Fibroblast of skin of right biceps (primary cell): Measurements from ENCODE around the gene TMEM147.

Source experiments
- DNase-seq: peaks from one replicate; pipeline ENCODE4 v3.0.0-alpha.2; 2013

The TMEM147 gene, protein sequence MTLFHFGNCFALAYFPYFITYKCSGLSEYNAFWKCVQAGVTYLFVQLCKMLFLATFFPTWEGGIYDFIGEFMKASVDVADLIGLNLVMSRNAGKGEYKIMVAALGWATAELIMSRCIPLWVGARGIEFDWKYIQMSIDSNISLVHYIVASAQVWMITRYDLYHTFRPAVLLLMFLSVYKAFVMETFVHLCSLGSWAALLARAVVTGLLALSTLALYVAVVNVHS

DNA sequence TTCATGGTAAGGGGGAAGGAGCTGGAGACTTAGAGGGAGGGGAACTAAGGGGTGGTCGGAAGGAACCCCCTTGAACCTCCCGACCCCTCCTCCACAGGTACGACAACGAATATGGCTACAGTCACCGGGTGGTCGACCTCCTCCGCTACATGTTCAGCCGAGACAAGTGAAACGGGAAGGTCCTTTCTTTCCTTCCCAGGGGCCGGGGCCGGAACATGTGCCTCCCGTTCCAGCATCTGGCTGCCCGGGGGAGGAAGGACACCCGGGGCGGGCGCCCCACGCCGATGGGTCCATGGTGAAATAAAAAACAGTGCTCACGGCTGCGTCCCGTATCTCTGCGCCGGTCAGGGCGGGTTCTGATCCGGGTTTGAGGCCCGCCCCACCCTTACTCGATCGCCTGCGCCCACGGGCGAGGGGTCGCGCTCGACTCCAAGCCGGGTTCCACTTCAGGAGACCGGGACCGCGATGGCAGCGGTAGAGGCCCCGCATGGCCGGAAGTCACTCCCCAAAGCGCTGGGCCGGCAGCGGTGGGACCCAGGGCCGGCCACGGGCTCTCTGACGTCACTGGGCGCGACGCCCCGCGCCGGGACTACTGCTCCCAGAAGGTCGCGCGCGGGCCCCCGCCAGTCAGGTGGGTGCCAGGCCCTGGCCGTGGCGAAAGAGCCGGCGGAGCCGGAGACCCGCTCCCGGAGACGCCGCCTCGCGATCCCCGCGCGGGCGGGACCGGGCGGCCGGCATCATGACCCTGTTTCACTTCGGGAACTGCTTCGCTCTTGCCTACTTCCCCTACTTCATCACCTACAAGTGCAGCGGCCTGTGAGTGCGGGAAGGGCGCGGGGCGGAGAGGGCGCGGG, at the start of gene TMEM147:
TSS of gene TMEM147 (plus strand) at position 626 of the 854 bp plus-strand sequence. CDS start at position 740, 114 bp downstream.
- DNase-seq = peak; percentile 89

- DNase-seq = no peak
These were observed 48.0 kb upstream of the TMEM147 start for GRCh38 chr19:35497406-35497805.

- DNase-seq = no peak
These were observed 47.2 kb upstream of the TMEM147 start for GRCh38 chr19:35498220-35498619.

DNA sequence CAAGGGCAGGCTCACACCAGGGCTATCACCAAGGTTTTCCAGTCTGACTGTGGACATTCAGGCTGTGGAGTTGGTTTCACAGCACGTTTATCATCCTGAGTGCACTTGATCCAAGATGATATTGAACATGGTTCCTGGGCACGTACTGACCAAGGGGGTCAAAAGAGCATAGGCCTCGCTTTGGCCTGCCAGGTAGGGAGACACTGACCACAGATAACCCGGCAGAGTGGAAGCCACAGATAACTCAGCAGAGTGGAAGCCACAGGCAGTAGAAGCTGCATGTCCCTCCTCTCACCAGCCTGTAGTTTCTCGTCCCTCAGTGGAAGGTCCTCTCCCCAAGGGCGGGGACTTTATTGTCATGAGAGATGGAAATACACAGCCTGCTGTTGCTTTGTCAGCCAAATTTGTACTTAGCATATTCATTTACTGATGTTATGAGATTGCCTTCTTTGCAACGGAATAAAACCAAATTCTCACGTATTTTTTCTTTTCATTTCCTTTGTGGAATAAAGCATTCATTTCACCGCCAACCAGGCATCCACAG, 46.4 kb upstream of the TMEM147 start:
- DNase-seq = no peak

- DNase-seq = no peak
These were observed 44.8 kb upstream of the TMEM147 start for GRCh38 chr19:35500611-35501010.

GRCh38 chr19:35501684-35502083, 43.7 kb upstream of the TMEM147 start:
- peak; percentile 11 for DNase-seq

- DNase-seq = no peak
These were observed 42.7 kb upstream of the TMEM147 start for GRCh38 chr19:35502751-35503150.

DNA sequence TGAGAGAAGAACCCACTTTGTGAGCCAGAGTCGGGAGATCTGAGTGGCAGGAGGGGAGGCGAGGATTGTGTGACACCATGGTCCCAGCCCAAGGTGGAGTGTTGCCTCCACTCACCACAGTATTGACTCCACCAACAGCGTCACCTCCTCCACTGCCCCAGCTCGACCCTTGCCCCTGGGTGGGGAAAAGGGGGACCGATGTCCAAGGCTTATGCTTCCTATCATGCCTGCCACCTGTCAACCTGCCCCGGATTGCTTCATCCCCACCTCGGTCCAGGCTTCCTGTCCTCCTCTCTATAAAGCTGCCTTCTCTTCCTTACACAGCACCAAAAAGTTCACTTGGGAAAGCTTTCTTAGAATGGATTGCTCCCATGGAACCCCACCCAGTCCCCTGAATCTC, 39.4 kb upstream of the TMEM147 start:
- no peak for DNase-seq

- no peak for DNase-seq
These were observed 37.9 kb upstream of the TMEM147 start for GRCh38 chr19:35507561-35507960.

DNA sequence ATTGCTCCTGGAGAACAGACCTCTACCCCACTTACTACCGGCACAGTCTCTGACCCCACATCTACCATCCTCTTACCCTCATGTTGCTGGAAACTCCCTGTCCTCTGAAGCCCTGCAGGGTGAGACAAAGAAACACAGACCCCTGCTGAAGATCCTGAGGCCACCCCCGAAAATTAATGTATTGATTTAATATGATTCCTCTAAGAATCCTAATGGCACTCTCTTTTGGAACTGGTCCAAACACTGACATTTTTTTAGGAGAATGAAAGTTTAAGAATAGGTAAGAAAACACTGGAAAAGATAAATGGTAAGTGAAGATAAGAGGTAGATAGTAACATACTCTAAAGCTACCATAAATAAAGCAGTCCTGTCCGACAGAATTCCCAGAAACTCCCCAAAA, 37.3 kb upstream of the TMEM147 start:
- no peak for DNase-seq

DNA sequence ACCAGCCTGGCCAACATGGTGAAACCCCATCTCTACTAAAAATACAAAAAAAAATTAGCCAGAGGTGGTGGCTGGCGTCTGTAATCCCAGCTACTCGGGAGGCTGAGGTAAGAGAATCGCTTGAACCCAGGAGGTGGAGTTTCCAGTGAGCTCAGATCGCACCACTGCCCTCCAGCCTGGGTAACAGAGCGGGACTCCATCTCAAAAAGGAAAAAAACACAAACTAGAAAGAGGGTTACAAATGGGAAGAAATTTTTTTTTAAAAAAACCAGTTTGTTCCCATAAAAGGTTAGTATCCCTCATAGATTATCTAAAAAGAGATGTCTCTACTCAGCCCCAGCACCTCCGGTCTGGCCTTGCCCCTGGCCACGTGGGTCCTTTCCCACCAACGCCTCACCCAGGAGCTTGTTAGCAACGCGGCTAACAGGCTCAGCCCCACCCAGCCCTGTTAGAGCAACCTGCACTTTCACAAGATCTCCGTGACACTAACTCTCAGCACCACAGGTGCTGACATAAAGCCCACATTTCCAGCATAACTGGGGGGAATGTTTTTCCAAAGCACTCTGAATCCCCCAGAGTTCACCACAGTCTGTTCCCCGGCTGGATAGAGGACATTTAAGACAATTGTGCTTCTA, 36.3 kb upstream of the TMEM147 start:
- DNase-seq = no peak

DNA sequence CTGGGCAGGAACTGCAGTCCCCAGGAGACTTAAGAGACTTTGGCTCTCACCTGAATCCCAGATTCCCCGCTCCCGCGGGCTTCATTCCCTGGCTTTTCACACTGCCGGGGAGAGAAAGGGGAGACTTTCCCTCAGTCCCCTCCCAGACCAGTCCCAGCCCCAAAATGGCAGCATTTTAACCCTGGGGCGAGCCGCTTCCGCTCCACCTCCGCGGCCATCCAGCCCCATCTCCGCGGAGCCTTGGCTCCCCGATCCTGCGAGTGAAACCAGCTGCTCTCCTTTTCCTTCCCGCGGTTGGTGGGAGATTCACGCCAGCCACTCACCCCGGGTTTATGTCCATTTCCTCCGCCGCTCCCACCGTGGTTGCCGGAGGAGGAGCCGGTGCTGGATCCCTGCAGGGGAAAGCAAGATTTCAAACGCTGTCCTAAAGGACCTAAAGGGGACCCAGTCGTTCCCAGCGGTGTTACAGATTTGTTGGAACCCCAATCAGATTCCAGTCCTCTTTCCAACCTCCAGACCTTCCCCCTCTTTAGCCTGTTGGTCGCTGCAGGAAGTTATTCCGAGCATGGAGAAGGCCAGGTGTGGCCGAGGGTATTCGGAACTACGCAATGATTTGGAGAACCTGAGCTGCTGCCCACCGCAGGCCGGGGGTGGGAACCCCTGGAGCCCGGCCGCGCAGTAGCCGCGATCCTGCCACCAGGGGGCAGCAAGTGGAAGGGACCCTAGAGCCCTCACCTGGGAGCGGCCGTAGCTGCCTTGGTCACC, 35.4 kb upstream of the TMEM147 start:
- peak; percentile 51 for DNase-seq

GRCh38 chr19:35510626-35510964, 34.8 kb upstream of the TMEM147 start:
- no peak for DNase-seq

- DNase-seq = no peak
These were observed 34.1 kb upstream of the TMEM147 start for GRCh38 chr19:35511337-35511736.

DNA sequence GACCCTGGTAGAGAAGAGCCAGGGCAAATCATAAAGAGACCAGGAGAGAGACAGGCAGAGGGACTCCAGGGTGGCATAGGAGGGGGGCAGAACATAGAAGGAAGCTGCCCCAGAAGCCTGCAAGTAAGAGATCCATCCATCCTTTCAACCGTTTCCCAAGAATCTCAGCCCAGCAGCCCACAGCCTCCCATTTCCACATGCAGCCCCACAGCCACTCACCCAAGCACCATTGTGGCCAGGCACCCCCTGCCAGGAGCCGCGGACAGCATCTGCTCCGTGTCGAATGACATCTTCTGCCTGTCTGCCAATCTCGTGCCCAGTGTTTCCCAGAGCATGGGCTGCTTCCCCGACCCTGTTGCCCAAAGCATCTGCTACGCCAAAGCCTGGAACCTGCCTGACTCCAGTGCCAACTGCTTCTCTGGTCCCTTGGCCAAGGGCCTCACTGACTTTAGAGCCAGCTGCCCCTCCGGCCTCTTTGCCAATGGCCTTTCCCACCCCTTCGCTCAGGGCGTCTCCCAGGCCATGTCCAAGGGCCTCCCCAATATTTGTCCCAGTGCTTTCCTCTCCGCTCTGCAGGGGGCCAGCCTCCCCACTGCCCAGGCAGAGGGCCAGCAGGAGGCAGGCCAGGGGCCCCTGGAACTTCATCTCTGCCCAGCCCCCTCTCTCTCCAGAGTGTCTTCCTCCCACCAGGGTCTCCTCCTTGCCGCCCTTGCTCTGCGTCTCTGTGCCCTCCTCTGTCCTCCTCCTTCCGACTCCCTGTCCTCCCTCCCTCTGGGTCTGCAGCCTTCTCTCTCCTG, 32.4 kb upstream of the TMEM147 start:
- DNase-seq = no peak

- DNase-seq = peak; percentile 59
These were observed 31.7 kb upstream of the TMEM147 start, which contains the start of gene DMKN for GRCh38 chr19:35513628-35514281. Gene DMKN, minus strand, starts transcription at chr19:35513649. Its CDS starts 174 bp downstream, at chr19:35513475.

DNA sequence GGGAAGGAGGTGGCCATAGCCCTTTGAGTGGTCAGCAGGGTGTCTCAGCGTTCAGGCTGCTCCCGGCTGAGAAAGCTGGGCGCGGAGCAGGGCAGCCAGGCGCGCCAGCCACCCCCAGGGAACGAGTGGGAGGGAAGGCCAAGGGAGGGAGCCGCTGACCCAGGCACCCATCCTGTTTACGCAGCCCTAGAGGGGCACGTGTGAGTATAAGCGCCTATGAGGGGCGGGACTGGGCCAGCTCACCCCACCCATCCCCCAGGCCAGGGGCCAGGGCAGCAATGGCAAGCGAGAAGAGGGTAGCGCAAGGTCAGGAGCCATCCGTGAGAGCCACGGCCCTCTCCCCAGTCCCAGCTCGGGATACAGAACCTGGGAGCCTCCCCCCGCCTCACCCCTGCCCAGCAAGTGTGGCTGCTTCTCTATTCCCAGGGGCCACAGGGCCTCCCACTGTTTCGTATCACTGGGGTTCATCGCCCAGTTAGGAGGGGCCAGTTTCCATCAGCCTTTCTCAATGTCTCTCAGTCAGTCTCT, 31.1 kb upstream of the TMEM147 start:
- peak; percentile 36 for DNase-seq

DNA sequence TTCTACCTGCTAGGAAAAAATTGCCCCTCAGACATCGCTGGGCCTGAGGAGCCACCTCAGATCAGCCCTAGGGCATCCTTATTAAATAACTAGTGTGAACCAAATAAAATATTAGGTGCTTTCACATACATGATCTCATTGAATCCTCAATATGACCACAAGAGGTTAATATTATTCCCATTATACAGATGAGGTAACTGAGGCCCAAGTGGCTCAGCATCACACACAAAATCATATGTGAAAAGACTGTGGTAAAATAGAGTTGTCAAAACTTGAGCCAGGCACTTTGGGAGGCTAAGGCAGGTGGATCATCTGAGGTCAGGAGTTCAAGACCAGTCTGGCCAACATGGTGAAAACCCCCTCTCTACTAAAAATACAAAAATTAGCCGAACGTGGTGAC, 29.1 kb upstream of the TMEM147 start:
- no peak for DNase-seq

DNA sequence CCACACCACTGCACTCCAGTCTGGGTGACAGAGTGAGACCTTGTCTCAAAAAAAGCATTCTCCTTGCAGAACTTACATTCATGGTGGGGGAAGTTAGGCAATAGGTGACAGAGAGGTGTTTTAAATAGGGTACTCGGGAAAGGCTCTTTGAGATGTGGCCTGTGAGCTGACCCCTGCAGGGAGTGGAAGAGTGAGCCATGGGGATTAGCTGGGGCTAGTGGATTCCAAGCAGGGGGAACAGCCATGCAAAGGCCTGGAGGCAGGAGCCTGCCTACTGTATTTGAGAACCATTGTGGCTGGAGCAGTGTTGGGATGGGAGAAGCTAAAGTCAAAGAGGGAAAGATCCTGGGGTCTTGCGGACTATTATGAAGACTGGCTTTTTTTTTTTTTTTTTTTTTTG, 28.1 kb upstream of the TMEM147 start:
- no peak for DNase-seq

- peak; percentile 98 for DNase-seq
These were observed 27.1 kb upstream of the TMEM147 start for GRCh38 chr19:35518313-35518712.

GRCh38 chr19:35519291-35519690, 26.1 kb upstream of the TMEM147 start:
- peak; percentile 38 for DNase-seq
